Measurements from ENCODE around the gene MXI1.

Gene MXI1

GRCh38 chr10:110278562-110279406, 71.4 kb downstream of the MXI1 start:
- no peak for DNase-seq

GRCh38 chr10:110279407-110279986, 72.1 kb downstream of the MXI1 start:
- DNase-seq = peak; percentile 43 to 49

GRCh38 chr10:110284262-110284661, 76.9 kb downstream of the MXI1 start:
- no peak for DNase-seq

- DNase-seq = no peak
Observed at GRCh38 chr10:110285501-110285900, 78.1 kb downstream of the MXI1 start.

- DNase-seq = no peak
Observed at GRCh38 chr10:110286841-110287240, 79.4 kb downstream of the MXI1 start.

- no peak for DNase-seq
Observed at GRCh38 chr10:110296966-110297365, 89.6 kb downstream of the MXI1 start.

GRCh38 chr10:110300486-110300986, 93.1 kb downstream of the MXI1 start:
- DNase-seq = no peak

- DNase-seq = no peak
Observed at GRCh38 chr10:110303681-110304080, 96.3 kb downstream of the MXI1 start.

GRCh38 chr10:110304394-110304779, 97.0 kb downstream of the MXI1 start:
- peak in 1 of 2 experiments; percentile 2 for DNase-seq

GRCh38 chr10:110304780-110305421, 97.5 kb downstream of the MXI1 start, which contains the start of gene SMNDC1:
Gene SMNDC1 (minus strand): TSS chr10:110304920. CDS start chr10:110303587, 1,333 bp downstream.
- DNase-seq = peak; percentile 94

GRCh38 chr10:110305767-110306451, 98.5 kb downstream of the MXI1 start:
- peak; percentile 38 to 39 for DNase-seq

GRCh38 chr10:110306452-110306768, 99.0 kb downstream of the MXI1 start:
- no peak for DNase-seq

GRCh38 chr10:110307805-110308204, 100.4 kb downstream of the MXI1 start:
- no peak for DNase-seq

GRCh38 chr10:110310741-110311140, 103.3 kb downstream of the MXI1 start:
- DNase-seq = no peak

GRCh38 chr10:110311357-110311949, 104.0 kb downstream of the MXI1 start:
- peak; percentile 34 to 41 for DNase-seq

- no peak for DNase-seq
Observed at GRCh38 chr10:110312206-110312605, 104.8 kb downstream of the MXI1 start.

- DNase-seq = no peak
Observed at GRCh38 chr10:110313674-110314073, 106.3 kb downstream of the MXI1 start.

- no peak for DNase-seq
Observed at GRCh38 chr10:110317866-110318850, 110.8 kb downstream of the MXI1 start.

- no peak for DNase-seq
Observed at GRCh38 chr10:110321869-110322620, 114.6 kb downstream of the MXI1 start.

GRCh38 chr10:110323503-110323902, 116.1 kb downstream of the MXI1 start:
- DNase-seq = no peak
